Erythroblast (primary cell): ENCODE measurements around the gene MED13L.

Source experiments
- GATA1 ChIP-seq: IDR thresholded peaks from 2 replicates; pipeline ENCODE4 v1.6.1; 2011; ENCODE audit warnings: low read depth, mild to moderate bottlenecking, control low read depth, low read length, moderate library complexity
- POLR2A ChIP-seq: IDR thresholded peaks from 2 replicates; pipeline ENCODE4 v1.6.1; 2011; ENCODE audit warnings: mild to moderate bottlenecking, low read length

DNA sequence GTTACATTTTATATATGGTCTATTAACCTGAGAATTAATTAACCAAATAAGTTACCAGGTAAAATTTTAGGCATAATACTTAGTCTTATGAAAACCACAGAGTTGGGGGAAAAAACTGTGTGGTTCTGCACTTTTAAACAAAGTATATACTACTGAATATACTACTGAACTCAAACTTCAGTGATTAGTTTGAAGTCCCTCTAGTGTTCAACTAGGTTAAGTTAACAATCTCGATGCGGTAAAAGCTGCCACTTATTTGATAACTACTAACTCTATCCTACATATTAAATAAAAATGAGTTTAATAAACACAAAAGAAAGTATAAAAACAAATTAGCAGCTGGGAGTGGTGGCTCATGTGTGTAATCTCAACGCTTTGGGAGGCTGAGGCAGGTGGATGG, 56.7 kb downstream of the MED13L start:
- TF ChIP-seq POLR2A (no peak), GATA1 (no peak)
